Stomach (tissue), 9 donors: ENCODE measurements around the gene GM2A. TPM values are rescaled to one million over a fixed set of nuclear protein-coding genes. Genes with fewer than 3 reads are reported as not detected.
A peak's percentile ranks its signal among the peaks of the same experiment; 100 is the strongest.

Experiments used
- DNase-seq, 2 donors: peaks; one replicate each; pipeline versions ENCODE4 v3.0.0 to v3.0.0-alpha.2; 2013 to 2019
- H3K27ac ChIP-seq, 5 donors: fragments of 200-600 bp in 4 of 5; sonication (generic) in 4 of 5; one replicate each; pipeline ENCODE4 v1.5.1; 2013 to 2019; ENCODE audit warnings: mild to moderate bottlenecking in 1 of 5, moderate library complexity in 1 of 5
- H3K27me3 ChIP-seq, 3 donors: fragments of 200-600 bp; sonication (generic); one replicate each; pipeline ENCODE4 v1.5.1; 2017 to 2019; ENCODE audit warnings: mixed run types in 1 of 3
- H3K36me3 ChIP-seq, 4 donors: fragments of 200-600 bp; sonication (generic); 1 replicate in 3 of 4; 2 replicates in 1 of 4; pipeline ENCODE4 v1.5.1; 2016 to 2019
- H3K4me1 ChIP-seq, 4 donors: fragments of 200-600 bp; sonication (generic); one replicate each; pipeline ENCODE4 v1.5.1; 2016 to 2019
- H3K4me3 ChIP-seq, 4 donors: fragments of 200-600 bp; sonication (generic) in 3 of 4; one replicate each; pipeline ENCODE4 v1.5.1; 2016 to 2019; ENCODE audit warnings: mild to moderate bottlenecking in 1 of 4
- H3K9me3 ChIP-seq, 4 donors: fragments of 200-600 bp; sonication (generic); one replicate each; pipeline ENCODE4 v1.5.1; 2016 to 2019
- CTCF ChIP-seq, 7 experiments: fragments of 450-650 bp in 4 of 7; fragments of 200-600 bp in 3 of 7; sonication (generic) in 3 of 7; IDR thresholded peaks; one replicate each; pipeline ENCODE4 v1.5.1; 2016 to 2019; ENCODE audit warnings: antibody characterized with exemption in 7 of 7, control low read depth in 2 of 7, mild to moderate bottlenecking in 1 of 7
- EP300 ChIP-seq: sonication (generic); formaldehyde crosslinking; IDR thresholded peaks from one replicate; pipeline ENCODE4 v1.6.1; 2017; ENCODE audit warnings: antibody characterized with exemption
- POLR2A ChIP-seq, 4 donors: fragments of 450-650 bp; IDR thresholded peaks; one replicate each; pipeline ENCODE4 v1.6.1; 2016; ENCODE audit warnings: antibody characterized with exemption in 4 of 4, control low read depth in 2 of 4, mild to moderate bottlenecking in 1 of 4, moderate library complexity in 1 of 4
- POLR2AphosphoS5 ChIP-seq, 3 donors: sonication (generic); formaldehyde crosslinking; IDR thresholded peaks; one replicate each; pipeline ENCODE4 v1.6.1; 2016; ENCODE audit warnings: antibody characterized with exemption in 3 of 3
- WGBS, 5 donors: extraction: QIAGEN DNeasy Blood & Tissue Kit in 3 of 5; methylation state at CpG; one replicate each; pipeline versions ENCODE4 v1.1.5 to v1.1.7; 2013 to 2018; 5-methylcytosine and 5-hydroxymethylcytosine counted together
- intact Hi-C: fragments of 100-400 bp; cut with DNase I; formaldehyde crosslinking; loops from one replicate; pipeline ENCODE4 v1.15.1; 2023; ENCODE audit warnings: low total_unique reads
- polyA plus RNA-seq, 3 donors: library from polyadenylated mRNA; stranded (reverse); fragments of 200-250 nt; gene quantifications; one replicate each; pipeline ENCODE4 v1.2.3, GENCODE V29; 2013
- total RNA-seq, 5 donors: library from RNA; depleted of rRNA; stranded (reverse); fragments of >200 nt; gene quantifications; one replicate each; pipeline versions ENCODE4 v1.1.0 to v1.2.3, GENCODE V29; 2014 to 2016
- donor health status: healthy with polysubstance abuse.
- donor health status: Bipolar disorder and iron deficiency.
- donor health status: healthy.

Gene GM2A
- total and polyA plus RNA-seq, 8 donors: 3.2 to 57.2 (median 17.6) TPM

GRCh38 chr5:151313357-151313756, 60.4 kb downstream of the GM2A start:
- Histone ChIP-seq H3K4me1 (peaks cover 0 to 4% (median 0%) of the 10 kb centered on the region in 4 donors), H3K4me3 (no peak overlapping the region), H3K27me3 (peaks cover 0 to 8% (median 0%) of the 10 kb centered on the region in 3 donors), H3K27ac (no peak overlapping the region), H3K9me3 (peaks cover 0 to 21% (median 10%) of the 10 kb centered on the region in 4 donors), H3K36me3 (no peaks in the 10 kb centered on the region)
- DNase-seq: no peak
- intact Hi-C loops: no loop called here
- 17 to 28% (median 21%) methylated on average over 2 of the region's 2 CpGs for WGBS, 5 donors
- TF ChIP-seq CTCF (IDR thresholded peaks at IDR 0.05): no peak
- TF ChIP-seq POLR2A (IDR thresholded peaks at IDR 0.05): no peak
- no peak for TF ChIP-seq POLR2AphosphoS5 (IDR thresholded peaks at IDR 0.05)
- TF ChIP-seq EP300: no peak

GRCh38 chr5:151315998-151316597, 63.1 kb downstream of the GM2A start:
- DNase-seq: peak; percentile 85 to 88
- Histone ChIP-seq H3K36me3 (no peaks in the 10 kb centered on the region), H3K27ac (no peak overlapping the region), H3K4me3 (no peak overlapping the region), H3K9me3 (peaks cover 0 to 6% (median 1%) of the 10 kb centered on the region in 4 donors), H3K4me1 (peaks cover 0 to 4% (median 0%) of the 10 kb centered on the region in 4 donors), H3K27me3 (no peaks in the 10 kb centered on the region)
- intact Hi-C loops: no loop called here
- WGBS, 5 donors: 41 to 51% (median 47%) methylated on average over 8 of the region's 8 CpGs
- peak in 5 of 7 experiments; percentile 43 to 79 (median 75) for TF ChIP-seq CTCF (IDR thresholded peaks at IDR 0.05)
- TF ChIP-seq POLR2AphosphoS5 (IDR thresholded peaks at IDR 0.05): no peak
- no peak for TF ChIP-seq POLR2A (IDR thresholded peaks at IDR 0.05)
- TF ChIP-seq EP300: no peak

- TF ChIP-seq EP300 (no peak), POLR2AphosphoS5 (IDR thresholded peaks at IDR 0.05) (no peak), CTCF (IDR thresholded peaks at IDR 0.05) (no peak), POLR2A (IDR thresholded peaks at IDR 0.05) (no peak)
- Histone ChIP-seq H3K4me3 (no peak overlapping the region), H3K4me1 (peaks cover 0 to 4% (median 0%) of the 10 kb centered on the region in 4 donors), H3K36me3 (no peaks in the 10 kb centered on the region), H3K27ac (no peak overlapping the region), H3K27me3 (no peaks in the 10 kb centered on the region), H3K9me3 (no peaks in the 10 kb centered on the region)
- peak in 1 of 2 donors; percentile 22 for DNase-seq
- 64 to 76% (median 74%) methylated on average over 2 of the region's 2 CpGs for WGBS, 5 donors
- intact Hi-C loops: no loop called here
These were observed 64.9 kb downstream of the GM2A start for GRCh38 chr5:151317871-151318270.

GRCh38 chr5:151318850-151319732, 66.1 kb downstream of the GM2A start:
- Histone ChIP-seq H3K4me3 (no peak overlapping the region), H3K36me3 (no peaks in the 10 kb centered on the region), H3K27me3 (peaks cover 0 to 4% (median 0%) of the 10 kb centered on the region in 3 donors), H3K9me3 (no peaks in the 10 kb centered on the region), H3K4me1 (peaks cover 0 to 4% (median 0%) of the 10 kb centered on the region in 4 donors), H3K27ac (no peak overlapping the region)
- 53 to 62% (median 55%) methylated on average over 2 of the region's 2 CpGs for WGBS, 5 donors
- intact Hi-C loops: no loop called here
- DNase-seq: peak in 1 of 2 donors; percentile 77
- TF ChIP-seq CTCF (IDR thresholded peaks at IDR 0.05) (no peak), POLR2AphosphoS5 (IDR thresholded peaks at IDR 0.05) (no peak), POLR2A (IDR thresholded peaks at IDR 0.05) (no peak), EP300 (no peak)
